Mesothelial cell of epicardium (in vitro differentiated cells): Measurements from ENCODE around the gene CUL9. TPM values are rescaled to one million over a fixed set of nuclear protein-coding genes. Genes with fewer than 3 reads are reported as not detected.

Source experiments
- DNase-seq, 2 experiments: peaks; one replicate each; pipeline ENCODE4 v3.0.0; 2021; ENCODE audit warnings: low spot score in 2 of 2; ENCODE audit not compliant: unreplicated experiment in 2 of 2
- H3K27ac Mint-ChIP-seq: 2 replicates; pipeline ENCODE4 v1.8.0; 2021; ENCODE audit warnings: mixed read lengths
- H3K27me3 Mint-ChIP-seq: 2 replicates; pipeline ENCODE4 v1.8.0; 2021; ENCODE audit warnings: low read depth, mixed read lengths
- H3K36me3 Mint-ChIP-seq: 2 replicates; pipeline ENCODE4 v1.8.0; 2021; ENCODE audit warnings: mixed read lengths
- H3K4me1 Mint-ChIP-seq: 2 replicates; pipeline ENCODE4 v1.8.0; 2021; ENCODE audit warnings: mixed read lengths
- H3K4me3 Mint-ChIP-seq: 2 replicates; pipeline ENCODE4 v1.8.0; 2021; ENCODE audit warnings: mild to moderate bottlenecking, moderate library complexity, mixed read lengths
- H3K9me3 Mint-ChIP-seq: 2 replicates; pipeline ENCODE4 v1.8.0; 2021; ENCODE audit warnings: mixed read lengths
- CTCF ChIP-seq: fragments of 200-600 bp; sonication (generic); IDR thresholded peaks from one replicate; pipeline ENCODE4 v1.5.0; 2021; ENCODE audit warnings: antibody characterized with exemption; ENCODE audit not compliant: unreplicated experiment
- total RNA-seq: library from RNA; stranded (reverse); gene quantifications from 3 replicates; pipeline ENCODE4 v1.2.1, GENCODE V29; 2021

The CUL9 gene
- total RNA-seq, 1 donor from 2014 or later, result 72.1 TPM

DNA sequence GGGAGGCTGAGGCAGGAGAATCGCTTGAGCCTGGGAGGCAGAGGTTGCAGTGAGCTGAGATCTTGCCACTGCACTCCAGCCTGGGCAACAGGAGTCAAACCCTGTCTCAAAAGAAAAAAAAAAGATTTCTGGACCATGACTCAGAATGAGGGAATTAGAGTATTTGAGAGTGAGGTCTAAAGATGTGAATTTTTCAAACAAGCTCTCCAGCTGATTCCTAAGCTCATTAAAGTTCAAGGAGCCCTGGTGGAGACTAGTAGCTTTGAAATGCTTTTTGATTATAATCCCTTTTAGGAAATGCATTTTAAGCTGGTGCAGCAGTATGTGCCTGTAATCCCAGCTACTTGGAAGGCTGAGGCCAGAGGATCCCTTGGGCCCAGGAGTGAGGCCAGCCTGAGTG, 32.7 kb upstream of the CUL9 start:
- Mint-ChIP-seq H3K27ac (no peak overlapping the region), H3K36me3 (peaks cover 27% of the 10 kb centered on the region), H3K4me1 (no peaks in the 10 kb centered on the region), H3K9me3 (no peaks in the 10 kb centered on the region), H3K27me3 (no peaks in the 10 kb centered on the region), H3K4me3 (no peak overlapping the region)
- TF ChIP-seq CTCF, result no peak
- DNase-seq, result no peak

DNA sequence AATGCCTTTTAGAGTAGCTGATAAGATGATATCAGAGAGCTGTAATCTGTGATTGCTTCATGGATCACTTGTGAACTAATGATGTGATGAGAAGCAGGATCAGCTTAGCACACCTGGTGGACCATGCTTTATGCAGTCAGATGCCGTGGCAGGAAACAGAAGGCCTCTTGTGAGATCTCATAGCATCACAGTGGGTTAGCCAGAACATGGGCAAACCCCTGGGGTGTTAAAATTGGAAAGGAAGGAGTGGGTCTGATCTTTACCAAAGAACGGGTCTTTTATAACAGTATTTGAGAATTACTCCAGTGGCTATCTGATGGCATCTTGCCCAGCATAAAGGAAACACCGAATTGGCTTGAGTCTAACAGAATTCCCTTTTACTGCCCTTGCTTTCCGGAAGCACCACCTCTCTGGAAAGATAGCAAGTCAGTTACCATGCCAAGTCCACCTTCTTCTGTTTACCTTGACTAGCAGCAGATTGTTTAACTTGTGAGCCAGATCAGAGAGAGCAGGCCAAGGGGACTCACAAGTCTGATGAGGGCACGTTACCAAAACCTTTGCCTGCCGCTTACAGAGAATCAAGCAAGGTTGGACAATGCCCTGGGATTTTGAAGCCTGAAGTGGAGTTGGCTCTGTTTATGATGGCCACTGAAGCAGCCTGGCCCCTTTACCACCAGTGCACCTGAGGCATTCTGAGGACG, 31.8 kb upstream of the CUL9 start:
- H3K9me3 Mint-ChIP-seq, result no peaks in the 10 kb centered on the region
- H3K4me3 Mint-ChIP-seq, result no peak overlapping the region
- no peaks in the 10 kb centered on the region for H3K27me3 Mint-ChIP-seq
- H3K4me1 Mint-ChIP-seq, result no peaks in the 10 kb centered on the region
- DNase-seq, result no peak
- H3K27ac Mint-ChIP-seq, result no peak overlapping the region
- peaks cover 27% of the 10 kb centered on the region for H3K36me3 Mint-ChIP-seq
- no peak for TF ChIP-seq CTCF

DNA sequence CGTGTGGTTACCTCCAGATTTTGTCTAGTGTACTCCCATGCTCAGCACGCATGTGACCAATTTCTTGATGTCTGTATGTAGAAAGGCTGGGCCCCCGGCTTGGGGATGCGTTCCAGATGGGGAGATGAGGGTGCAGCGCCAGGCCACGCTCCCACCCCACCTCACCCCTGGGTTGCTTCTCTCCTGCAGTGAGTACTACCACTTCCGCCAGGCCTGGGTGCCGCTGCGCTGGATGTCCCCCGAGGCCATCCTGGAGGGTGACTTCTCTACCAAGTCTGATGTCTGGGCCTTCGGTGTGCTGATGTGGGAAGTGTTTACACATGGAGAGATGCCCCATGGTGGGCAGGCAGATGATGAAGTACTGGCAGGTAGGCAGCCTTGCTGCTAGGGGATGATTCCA, 22.4 kb upstream of the CUL9 start:
- Mint-ChIP-seq H3K9me3 (no peaks in the 10 kb centered on the region), H3K36me3 (peaks cover 5% of the 10 kb centered on the region), H3K4me3 (no peak overlapping the region), H3K27me3 (no peaks in the 10 kb centered on the region), H3K27ac (no peak overlapping the region), H3K4me1 (no peaks in the 10 kb centered on the region)
- no peak for TF ChIP-seq CTCF
- DNase-seq, result no peak

DNA sequence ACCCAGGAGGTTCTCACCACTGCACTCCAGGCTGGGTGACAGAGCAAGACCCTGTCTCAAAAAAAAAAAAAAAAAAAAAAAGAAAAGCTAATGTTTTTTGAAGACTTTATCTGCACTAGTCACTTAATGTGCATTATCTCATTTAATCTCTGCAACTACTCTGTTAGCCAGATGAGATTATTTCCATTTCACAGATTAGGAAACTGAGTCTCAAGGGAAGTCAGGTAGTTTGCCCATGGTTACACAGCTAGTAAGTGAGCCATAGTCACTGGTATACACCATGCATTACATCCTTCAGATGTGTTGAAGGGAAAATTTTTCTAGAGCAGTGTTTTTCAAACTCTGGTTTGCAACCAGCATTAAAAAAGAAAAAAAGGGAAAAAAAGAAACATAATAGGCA, 18.1 kb upstream of the CUL9 start:
- Mint-ChIP-seq H3K27ac (no peak overlapping the region), H3K9me3 (no peaks in the 10 kb centered on the region), H3K27me3 (no peaks in the 10 kb centered on the region), H3K4me1 (no peaks in the 10 kb centered on the region), H3K4me3 (no peak overlapping the region), H3K36me3 (peaks cover 5% of the 10 kb centered on the region)
- TF ChIP-seq CTCF, result no peak
- no peak for DNase-seq

GRCh38 chr6:43170417-43170930, 11.5 kb upstream of the CUL9 start:
- Mint-ChIP-seq H3K27ac (peak overlapping the region; percentile 100), H3K27me3 (no peaks in the 10 kb centered on the region)
- DNase-seq, result no peak

More at GRCh38 chr6:43170417-43170930, 11.5 kb upstream of the CUL9 start:
- Mint-ChIP-seq H3K36me3 (no peaks in the 10 kb centered on the region), H3K4me1 (peaks cover 31% of the 10 kb centered on the region), H3K4me3 (peak overlapping the region; percentile 81), H3K9me3 (no peaks in the 10 kb centered on the region)
- no peak for TF ChIP-seq CTCF
